A549 (cell line): ENCODE measurements around the gene MCOLN2. TPM values are rescaled to one million over a fixed set of nuclear protein-coding genes. Genes with fewer than 3 reads are reported as not detected.
A peak's percentile ranks its signal among the peaks of the same experiment; 100 is the strongest.

Experiments used
- ATAC-seq, 2 experiments: fragments of 200-7000 bp in 1 of 2; fragments of >200 bp in 1 of 2; cut with Nextera tagmentation in 1 of 2; cut with Tn5 transposase in 1 of 2; 3 replicates each; pipeline versions ENCODE4 v1.8.0 to v1.9.1; 2018 to 2020; ENCODE audit warnings: mild to moderate bottlenecking in 1 of 2, moderate library complexity in 1 of 2
- CTCF ChIA-PET: fragments of 300-600 bp; sonication (Branson Sonifier 250); formaldehyde crosslinking; extraction: SDS; loops from one replicate; lab custom pipeline; 2021; ENCODE audit warnings: antibody characterized with exemption, inconsistent platforms; lab: Yijun Ruan, JAX
- POLR2A ChIA-PET: fragments of 350-600 bp; formaldehyde crosslinking; extraction: SDS; loops from one replicate; lab custom pipeline; 2021; ENCODE audit warnings: antibody characterized with exemption, inconsistent platforms; lab: Yijun Ruan, JAX
- DNase-seq, 2 experiments: peaks; one replicate each; pipeline versions ENCODE4 v3.0.0 to v3.0.0-alpha.2; 2011 to 2016; ENCODE audit warnings: low read depth in 1 of 2, low spot score in 1 of 2
- FAIRE-seq: peaks from 2 replicates; lab custom pipeline; 2011; peaks lifted over from hg19 to GRCh38; lab: Jason Lieb, UNC
- H3K27ac ChIP-seq, 2 experiments: fragments of >200 bp; sonication (Bioruptor Twin); formaldehyde crosslinking; 3 replicates each; pipeline ENCODE4 v1.5.1; 2016 to 2017
- H3K4me1 ChIP-seq: fragments of >200 bp; sonication (Bioruptor Twin); formaldehyde crosslinking; 3 replicates; pipeline ENCODE4 v1.6.1; 2016
- H3K4me2 ChIP-seq: fragments of >200 bp; sonication (Bioruptor Twin); formaldehyde crosslinking; 3 replicates; pipeline ENCODE4 v1.6.1; 2016
- H3K4me3 ChIP-seq: fragments of >200 bp; sonication (Bioruptor Twin); formaldehyde crosslinking; 3 replicates; pipeline ENCODE4 v1.5.1; 2016
- H3K9me3 ChIP-seq: fragments of >200 bp; sonication (Bioruptor Twin); formaldehyde crosslinking; 3 replicates; pipeline ENCODE4 v1.6.1; 2016
- CTCF ChIP-seq: fragments of >200 bp; sonication (Bioruptor Twin); formaldehyde crosslinking; IDR thresholded peaks from 3 replicates; pipeline ENCODE4 v1.5.1; 2016
- EHF ChIP-seq: fragments of 250-450 bp; sonication (Bioruptor Pico); IDR thresholded peaks from 2 replicates; pipeline ENCODE4 v1.5.0; 2020; ENCODE audit warnings: mild to moderate bottlenecking
- EP300 ChIP-seq, 2 experiments: fragments of >200 bp; sonication (Bioruptor Twin); formaldehyde crosslinking; IDR thresholded peaks; 2 replicates in 1 of 2; 3 replicates in 1 of 2; pipeline ENCODE4 v1.6.1; 2016 to 2017
- FOXS1 ChIP-seq: fragments of 250-450 bp; sonication (Bioruptor Pico); IDR thresholded peaks from 2 replicates; pipeline ENCODE4 v1.5.0; 2020; ENCODE audit warnings: mild to moderate bottlenecking, moderate library complexity
- HEYL ChIP-seq: fragments of 250-450 bp; sonication (Bioruptor Pico); IDR thresholded peaks from 2 replicates; pipeline ENCODE4 v1.8.0; 2021; ENCODE audit warnings: mild to moderate bottlenecking, moderate library complexity
- HOXB13 ChIP-seq: fragments of 250-450 bp; sonication (Bioruptor Pico); IDR thresholded peaks from 2 replicates; pipeline ENCODE4 v1.5.0; 2020; ENCODE audit warnings: low read depth, mild to moderate bottlenecking, moderate library complexity
- POLR2A ChIP-seq: IDR thresholded peaks from 2 replicates; pipeline ENCODE4 v1.6.1; 2012; ENCODE audit warnings: mild to moderate bottlenecking, low read length
- RAD21 ChIP-seq, 2 experiments: fragments of >200 bp in 1 of 2; sonication (Bioruptor Twin) in 1 of 2; formaldehyde crosslinking in 1 of 2; IDR thresholded peaks in 1 of 2; conservative IDR thresholded peaks in 1 of 2; 2 replicates in 1 of 2; 3 replicates in 1 of 2; pipeline ENCODE4 v1.6.1; 2012 to 2018; ENCODE audit warnings: inconsistent platforms in 1 of 2
- RNF2 ChIP-seq: fragments of 200-600 bp; sonication (generic); IDR thresholded peaks from 2 replicates; pipeline ENCODE4 v1.6.1; 2016; ENCODE audit warnings: low read depth, mild to moderate bottlenecking, antibody characterized with exemption, moderate library complexity, borderline replicate concordance
- WGBS: methylation state at CpG from one replicate; pipeline ENCODE4 v1.1.6; 2017; ENCODE audit errors: missing lambda C conversion rate; 5-methylcytosine and 5-hydroxymethylcytosine counted together
- polyA plus RNA-seq, 4 experiments: library from polyadenylated mRNA; depleted of rRNA in 3 of 4; stranded (reverse); fragments of >200 nt; fragmentation: RNase III in 1 of 4; extraction: RNeasy Plus Mini Kit Qiagen cat#74134 plus additional on column Dnase treatment in 1 of 4; gene quantifications; 2 replicates in 3 of 4; 3 replicates in 1 of 4; pipeline ENCODE4 v1.2.3, GENCODE V29; 2011 to 2017
- TF ChIP-seq, protein P1 (sequence below): fragments of 200-600 bp; sonication (generic); IDR thresholded peaks from 2 replicates; pipeline ENCODE4 v1.6.1; 2016; ENCODE audit warnings: antibody characterized with exemption, mild to moderate bottlenecking, moderate library complexity
- TF ChIP-seq, protein P2 (sequence below): fragments of 150-350 bp; IDR thresholded peaks from 2 replicates; pipeline ENCODE4 v1.6.1; 2014; ENCODE audit warnings: low read depth, mild to moderate bottlenecking, low read length

Gene MCOLN2
- polyA plus RNA-seq, 2 of the 4 experiments (the other 2 are of a cell fraction) = 3.1 to 4.6 TPM

- POLR2A ChIA-PET = interaction anchor here (1.1 kb wide), 1 partner anchor 83 kb away, joined by 3 read pairs; no protein-coding TSS in a partner anchor
- DNase-seq = peak in 1 of 2 experiments; percentile 11
- H3K4me3 ChIP-seq = no peak overlapping the region
- TF ChIP-seq CTCF = peak; percentile 24; the same call in 1 of the 3 replicates
- TF ChIP-seq EHF (CRISPR knock-in tag) = no peak
- peak in 1 of 2 experiments; percentile 25; a peak in 1 of 5 replicates for TF ChIP-seq RAD21 (conservative IDR thresholded peaks at IDR 0.05 in 1 of 2, IDR thresholded peaks at IDR 0.05 in 1 of 2)
- H3K4me2 ChIP-seq = no peak overlapping the region
- 79% methylated on average over 5 of the region's 5 CpGs for WGBS
- H3K9me3 ChIP-seq = no peaks in the 10 kb centered on the region
- CTCF ChIA-PET = interaction anchor here (1.1 to 2.2 kb wide), 6 partner anchors 11 to 665 kb away, joined by 3 to 14 read pairs (median 4); partner anchors contain the start of gene C1orf52
- no peak for FAIRE-seq
- no peaks in the 10 kb centered on the region for H3K4me1 ChIP-seq
- peak; percentile 59 to 67; a peak in 3 of 6 replicates for ATAC-seq
- H3K27ac ChIP-seq = no peak overlapping the region
Measured at GRCh38 chr1:85027242-85027983, 30.5 kb upstream of the MCOLN2 start.

DNA sequence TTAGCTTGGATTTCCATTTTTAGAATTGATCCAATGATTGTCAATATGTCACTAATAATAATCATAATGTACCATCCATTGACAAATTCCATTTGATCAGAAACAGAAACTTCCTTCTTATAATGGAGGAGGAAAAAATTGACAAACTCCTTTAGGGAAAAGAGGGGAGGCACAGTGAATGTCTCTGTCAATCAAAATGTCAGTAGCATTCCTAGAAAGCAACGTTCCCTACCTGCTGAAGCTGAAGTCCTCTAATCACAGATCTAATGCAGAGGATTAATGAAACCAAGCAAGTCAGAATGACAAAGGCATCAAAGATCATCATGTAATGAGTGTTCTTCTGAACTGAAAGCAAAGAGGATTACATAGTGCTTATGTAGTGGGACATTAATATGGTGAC is 29.0 kb upstream of the MCOLN2 start:
- WGBS = 8% methylated on average over 1 of the region's 1 CpG
- ATAC-seq = no peak
- POLR2A ChIA-PET = no interaction called here
- no peaks in the 10 kb centered on the region for H3K4me1 ChIP-seq
- H3K4me3 ChIP-seq = no peak overlapping the region
- FAIRE-seq = no peak
- TF ChIP-seq, protein P1, sequence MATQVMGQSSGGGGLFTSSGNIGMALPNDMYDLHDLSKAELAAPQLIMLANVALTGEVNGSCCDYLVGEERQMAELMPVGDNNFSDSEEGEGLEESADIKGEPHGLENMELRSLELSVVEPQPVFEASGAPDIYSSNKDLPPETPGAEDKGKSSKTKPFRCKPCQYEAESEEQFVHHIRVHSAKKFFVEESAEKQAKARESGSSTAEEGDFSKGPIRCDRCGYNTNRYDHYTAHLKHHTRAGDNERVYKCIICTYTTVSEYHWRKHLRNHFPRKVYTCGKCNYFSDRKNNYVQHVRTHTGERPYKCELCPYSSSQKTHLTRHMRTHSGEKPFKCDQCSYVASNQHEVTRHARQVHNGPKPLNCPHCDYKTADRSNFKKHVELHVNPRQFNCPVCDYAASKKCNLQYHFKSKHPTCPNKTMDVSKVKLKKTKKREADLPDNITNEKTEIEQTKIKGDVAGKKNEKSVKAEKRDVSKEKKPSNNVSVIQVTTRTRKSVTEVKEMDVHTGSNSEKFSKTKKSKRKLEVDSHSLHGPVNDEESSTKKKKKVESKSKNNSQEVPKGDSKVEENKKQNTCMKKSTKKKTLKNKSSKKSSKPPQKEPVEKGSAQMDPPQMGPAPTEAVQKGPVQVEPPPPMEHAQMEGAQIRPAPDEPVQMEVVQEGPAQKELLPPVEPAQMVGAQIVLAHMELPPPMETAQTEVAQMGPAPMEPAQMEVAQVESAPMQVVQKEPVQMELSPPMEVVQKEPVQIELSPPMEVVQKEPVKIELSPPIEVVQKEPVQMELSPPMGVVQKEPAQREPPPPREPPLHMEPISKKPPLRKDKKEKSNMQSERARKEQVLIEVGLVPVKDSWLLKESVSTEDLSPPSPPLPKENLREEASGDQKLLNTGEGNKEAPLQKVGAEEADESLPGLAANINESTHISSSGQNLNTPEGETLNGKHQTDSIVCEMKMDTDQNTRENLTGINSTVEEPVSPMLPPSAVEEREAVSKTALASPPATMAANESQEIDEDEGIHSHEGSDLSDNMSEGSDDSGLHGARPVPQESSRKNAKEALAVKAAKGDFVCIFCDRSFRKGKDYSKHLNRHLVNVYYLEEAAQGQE = no peak
- TF ChIP-seq HOXB13 (CRISPR knock-in tag) (no peak), POLR2A (no peak)
- no peak for DNase-seq
- H3K27ac ChIP-seq = no peak overlapping the region
- no peak overlapping the region for H3K4me2 ChIP-seq
- CTCF ChIA-PET = interaction anchor here (1.0 kb wide), 1 partner anchor 81 kb away, joined by 3 read pairs; no protein-coding TSS in a partner anchor
- H3K9me3 ChIP-seq = no peaks in the 10 kb centered on the region

DNA sequence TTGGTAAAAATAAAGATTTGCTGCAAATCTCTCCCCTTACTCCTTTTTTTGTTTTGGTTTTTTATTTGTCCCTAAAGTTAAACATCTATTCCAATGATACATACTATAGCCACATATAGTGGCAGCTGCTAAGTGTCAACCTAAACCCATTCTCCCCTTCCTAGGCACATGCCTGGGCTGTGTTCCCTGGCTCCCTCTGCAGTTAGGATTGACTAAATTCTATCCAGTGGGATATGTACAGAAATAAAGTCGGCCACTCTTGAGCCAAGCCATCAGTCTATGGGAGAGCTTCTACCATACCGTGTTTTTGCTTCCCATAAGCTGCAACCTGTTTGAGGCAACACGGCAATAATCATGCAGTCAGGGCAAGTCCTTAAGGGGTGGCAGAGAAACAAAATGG is 27.8 kb upstream of the MCOLN2 start:
- Histone ChIP-seq H3K9me3 (no peaks in the 10 kb centered on the region), H3K4me2 (no peak overlapping the region), H3K4me3 (no peak overlapping the region), H3K4me1 (no peaks in the 10 kb centered on the region), H3K27ac (no peak overlapping the region)
- DNase-seq (no peak), ATAC-seq (no peak), FAIRE-seq (no peak)
- 68% methylated on average over 3 of the region's 3 CpGs for WGBS
- ChIA-PET POLR2A (no interaction called here), CTCF (interaction anchor here (1.4 to 3.6 kb wide), 2 partner anchors 80 to 90 kb away, joined by 3 to 17 read pairs; no protein-coding TSS in a partner anchor)
- TF ChIP-seq RNF2 (no peak), HEYL (CRISPR knock-in tag) (no peak)

DNA sequence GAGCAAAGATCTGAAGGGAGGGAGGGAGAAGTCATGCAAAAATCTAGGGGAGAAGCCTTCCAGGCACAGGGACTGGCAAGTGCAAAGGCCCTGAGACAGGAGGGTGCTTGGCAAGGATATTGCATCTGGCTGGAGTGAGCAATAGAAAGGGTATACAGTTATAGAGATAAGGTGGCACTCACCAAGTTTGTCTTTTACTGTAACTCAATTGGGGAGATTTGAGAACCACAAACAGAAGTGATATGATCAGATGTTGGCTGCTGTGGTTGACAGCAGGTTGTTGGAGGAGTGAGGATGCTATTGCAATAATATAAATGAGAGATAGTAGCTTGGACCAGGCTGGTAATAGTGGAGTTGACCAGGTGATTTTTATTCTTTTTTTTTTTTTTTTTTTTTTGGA is 25.8 kb upstream of the MCOLN2 start:
- Histone ChIP-seq H3K4me1 (no peaks in the 10 kb centered on the region), H3K4me3 (no peak overlapping the region), H3K4me2 (no peak overlapping the region), H3K27ac (no peak overlapping the region), H3K9me3 (no peaks in the 10 kb centered on the region)
- no peak for ATAC-seq
- ChIA-PET CTCF (interaction anchor here (0.6 to 3.6 kb wide), 3 partner anchors 17 to 1599 kb away, joined by 3 to 17 read pairs (median 5); no protein-coding TSS in a partner anchor), POLR2A (no interaction called here)
- TF ChIP-seq EP300 (IDR thresholded peaks at IDR 0.05) = no peak
- TF ChIP-seq, protein P2, sequence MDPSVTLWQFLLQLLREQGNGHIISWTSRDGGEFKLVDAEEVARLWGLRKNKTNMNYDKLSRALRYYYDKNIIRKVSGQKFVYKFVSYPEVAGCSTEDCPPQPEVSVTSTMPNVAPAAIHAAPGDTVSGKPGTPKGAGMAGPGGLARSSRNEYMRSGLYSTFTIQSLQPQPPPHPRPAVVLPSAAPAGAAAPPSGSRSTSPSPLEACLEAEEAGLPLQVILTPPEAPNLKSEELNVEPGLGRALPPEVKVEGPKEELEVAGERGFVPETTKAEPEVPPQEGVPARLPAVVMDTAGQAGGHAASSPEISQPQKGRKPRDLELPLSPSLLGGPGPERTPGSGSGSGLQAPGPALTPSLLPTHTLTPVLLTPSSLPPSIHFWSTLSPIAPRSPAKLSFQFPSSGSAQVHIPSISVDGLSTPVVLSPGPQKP = no peak
- no peak for TF ChIP-seq FOXS1
- no peak for DNase-seq
- FAIRE-seq = no peak
